K562 (cell line): Measurements from ENCODE around the gene SEC61G. TPM values are rescaled to one million over a fixed set of nuclear protein-coding genes. Genes with fewer than 3 reads are reported as not detected.

Experiments
- ATF1 ChIP-seq, 2 experiments: fragments of 450-650 bp in 1 of 2; IDR thresholded peaks; 2 replicates each; pipeline ENCODE4 v1.6.1; 2016; ENCODE audit warnings: missing compliant biosample characterization in 1 of 2, missing genetic modification characterization in 1 of 2
- FOSL1 ChIP-seq: fragments of 200-800 bp; sonication (Bioruptor generic); conservative IDR thresholded peaks from 2 replicates; pipeline ENCODE4 v1.6.1; 2016; ENCODE audit warnings: missing genetic modification characterization, missing compliant biosample characterization
- NFRKB ChIP-seq: fragments of 450-650 bp; IDR thresholded peaks from 2 replicates; pipeline ENCODE4 v1.6.1; 2016; ENCODE audit warnings: low read depth
- RAD21 ChIP-seq, 2 experiments: fragments of 250-450 bp in 1 of 2; fragments of 450-650 bp in 1 of 2; sonication (Bioruptor Pico) in 1 of 2; formaldehyde crosslinking in 1 of 2; IDR thresholded peaks in 1 of 2; conservative IDR thresholded peaks in 1 of 2; 2 replicates each; pipeline versions ENCODE4 v1.4.0 to v1.8.0; 2020 to 2022; ENCODE audit warnings: mild to moderate bottlenecking in 2 of 2, moderate library complexity in 1 of 2
- ZNF224 ChIP-seq: sonication (generic); formaldehyde crosslinking; IDR thresholded peaks from 2 replicates; pipeline ENCODE4 v1.8.0; 2022; ENCODE audit warnings: mild to moderate bottlenecking, missing genetic modification reagents
- polyA plus RNA-seq, 8 experiments: library from polyadenylated mRNA; depleted of rRNA in 4 of 8; stranded (reverse) in 5 of 8; unstranded in 3 of 8; fragments of >200 nt; fragmentation: Nextera tagmentation in 2 of 8; fragmentation: Illumina TruSeq in 1 of 8; extraction: Ambion mirVana in 2 of 8; extraction: Trizol in 1 of 8; gene quantifications; 2 replicates each; pipeline versions ENCODE4 v1.2.1 to v1.2.3, GENCODE V29; 2011 to 2014; ENCODE audit warnings: inconsistent platforms in 1 of 8, missing spikeins in 1 of 8
- total RNA-seq, 7 experiments: library from RNA; depleted of rRNA in 6 of 7; stranded (reverse); fragments of >200 nt in 6 of 7; fragmentation: Illumina TruSeq in 2 of 7; extraction: Trizol in 2 of 7; gene quantifications; 2 replicates each; pipeline versions ENCODE4 v1.2.1 to v1.2.3, GENCODE V29; 2011 to 2021; ENCODE audit warnings: low replicate concordance in 1 of 7
- TF ChIP-seq, protein P1 (sequence below): fragments of 450-650 bp; IDR thresholded peaks from 2 replicates; pipeline ENCODE4 v1.6.1; 2016; ENCODE audit warnings: mild to moderate bottlenecking, moderate library complexity
- TF ChIP-seq, protein P2 (sequence below): sonication (generic); formaldehyde crosslinking; IDR thresholded peaks from 2 replicates; pipeline ENCODE4 v1.8.0; 2022; ENCODE audit warnings: mild to moderate bottlenecking, missing genetic modification reagents
- TF ChIP-seq, protein P3 (sequence below): sonication (generic); formaldehyde crosslinking; IDR thresholded peaks from 2 replicates; pipeline ENCODE4 v1.5.0; 2020; ENCODE audit warnings: missing genetic modification reagents
- TF ChIP-seq, protein P4 (sequence below): fragments of 450-650 bp; formaldehyde crosslinking; IDR thresholded peaks from 2 replicates; pipeline ENCODE4 v1.4.0; 2022; ENCODE audit warnings: missing genetic modification characterization

SEC61G gene
- total and polyA plus RNA-seq, 9 of the 15 experiments (the other 6 are each of a cell fraction or from before 2014, with no cell fraction given) = 138 to 565 (median 223) TPM

DNA sequence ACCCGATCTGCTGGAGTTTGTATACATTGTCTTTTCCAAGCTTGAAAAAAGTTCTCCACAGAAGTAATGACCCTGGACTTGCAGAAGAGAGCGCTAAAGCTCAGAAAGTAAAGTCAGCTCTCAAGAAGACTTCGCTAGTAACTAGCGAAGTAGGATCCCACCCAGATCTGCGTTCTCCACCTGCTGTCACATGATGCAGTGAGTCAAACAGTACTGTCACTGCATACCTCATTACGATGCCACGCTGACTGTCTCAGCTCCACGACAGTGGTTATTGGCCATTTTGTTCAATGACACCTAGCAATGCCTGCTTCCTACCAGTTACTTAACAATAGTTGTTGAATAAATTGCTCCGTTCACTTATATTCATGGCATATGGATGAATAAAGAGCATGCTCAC lies 29.7 kb upstream of the SEC61G start (continued):
- TF ChIP-seq, protein P1, sequence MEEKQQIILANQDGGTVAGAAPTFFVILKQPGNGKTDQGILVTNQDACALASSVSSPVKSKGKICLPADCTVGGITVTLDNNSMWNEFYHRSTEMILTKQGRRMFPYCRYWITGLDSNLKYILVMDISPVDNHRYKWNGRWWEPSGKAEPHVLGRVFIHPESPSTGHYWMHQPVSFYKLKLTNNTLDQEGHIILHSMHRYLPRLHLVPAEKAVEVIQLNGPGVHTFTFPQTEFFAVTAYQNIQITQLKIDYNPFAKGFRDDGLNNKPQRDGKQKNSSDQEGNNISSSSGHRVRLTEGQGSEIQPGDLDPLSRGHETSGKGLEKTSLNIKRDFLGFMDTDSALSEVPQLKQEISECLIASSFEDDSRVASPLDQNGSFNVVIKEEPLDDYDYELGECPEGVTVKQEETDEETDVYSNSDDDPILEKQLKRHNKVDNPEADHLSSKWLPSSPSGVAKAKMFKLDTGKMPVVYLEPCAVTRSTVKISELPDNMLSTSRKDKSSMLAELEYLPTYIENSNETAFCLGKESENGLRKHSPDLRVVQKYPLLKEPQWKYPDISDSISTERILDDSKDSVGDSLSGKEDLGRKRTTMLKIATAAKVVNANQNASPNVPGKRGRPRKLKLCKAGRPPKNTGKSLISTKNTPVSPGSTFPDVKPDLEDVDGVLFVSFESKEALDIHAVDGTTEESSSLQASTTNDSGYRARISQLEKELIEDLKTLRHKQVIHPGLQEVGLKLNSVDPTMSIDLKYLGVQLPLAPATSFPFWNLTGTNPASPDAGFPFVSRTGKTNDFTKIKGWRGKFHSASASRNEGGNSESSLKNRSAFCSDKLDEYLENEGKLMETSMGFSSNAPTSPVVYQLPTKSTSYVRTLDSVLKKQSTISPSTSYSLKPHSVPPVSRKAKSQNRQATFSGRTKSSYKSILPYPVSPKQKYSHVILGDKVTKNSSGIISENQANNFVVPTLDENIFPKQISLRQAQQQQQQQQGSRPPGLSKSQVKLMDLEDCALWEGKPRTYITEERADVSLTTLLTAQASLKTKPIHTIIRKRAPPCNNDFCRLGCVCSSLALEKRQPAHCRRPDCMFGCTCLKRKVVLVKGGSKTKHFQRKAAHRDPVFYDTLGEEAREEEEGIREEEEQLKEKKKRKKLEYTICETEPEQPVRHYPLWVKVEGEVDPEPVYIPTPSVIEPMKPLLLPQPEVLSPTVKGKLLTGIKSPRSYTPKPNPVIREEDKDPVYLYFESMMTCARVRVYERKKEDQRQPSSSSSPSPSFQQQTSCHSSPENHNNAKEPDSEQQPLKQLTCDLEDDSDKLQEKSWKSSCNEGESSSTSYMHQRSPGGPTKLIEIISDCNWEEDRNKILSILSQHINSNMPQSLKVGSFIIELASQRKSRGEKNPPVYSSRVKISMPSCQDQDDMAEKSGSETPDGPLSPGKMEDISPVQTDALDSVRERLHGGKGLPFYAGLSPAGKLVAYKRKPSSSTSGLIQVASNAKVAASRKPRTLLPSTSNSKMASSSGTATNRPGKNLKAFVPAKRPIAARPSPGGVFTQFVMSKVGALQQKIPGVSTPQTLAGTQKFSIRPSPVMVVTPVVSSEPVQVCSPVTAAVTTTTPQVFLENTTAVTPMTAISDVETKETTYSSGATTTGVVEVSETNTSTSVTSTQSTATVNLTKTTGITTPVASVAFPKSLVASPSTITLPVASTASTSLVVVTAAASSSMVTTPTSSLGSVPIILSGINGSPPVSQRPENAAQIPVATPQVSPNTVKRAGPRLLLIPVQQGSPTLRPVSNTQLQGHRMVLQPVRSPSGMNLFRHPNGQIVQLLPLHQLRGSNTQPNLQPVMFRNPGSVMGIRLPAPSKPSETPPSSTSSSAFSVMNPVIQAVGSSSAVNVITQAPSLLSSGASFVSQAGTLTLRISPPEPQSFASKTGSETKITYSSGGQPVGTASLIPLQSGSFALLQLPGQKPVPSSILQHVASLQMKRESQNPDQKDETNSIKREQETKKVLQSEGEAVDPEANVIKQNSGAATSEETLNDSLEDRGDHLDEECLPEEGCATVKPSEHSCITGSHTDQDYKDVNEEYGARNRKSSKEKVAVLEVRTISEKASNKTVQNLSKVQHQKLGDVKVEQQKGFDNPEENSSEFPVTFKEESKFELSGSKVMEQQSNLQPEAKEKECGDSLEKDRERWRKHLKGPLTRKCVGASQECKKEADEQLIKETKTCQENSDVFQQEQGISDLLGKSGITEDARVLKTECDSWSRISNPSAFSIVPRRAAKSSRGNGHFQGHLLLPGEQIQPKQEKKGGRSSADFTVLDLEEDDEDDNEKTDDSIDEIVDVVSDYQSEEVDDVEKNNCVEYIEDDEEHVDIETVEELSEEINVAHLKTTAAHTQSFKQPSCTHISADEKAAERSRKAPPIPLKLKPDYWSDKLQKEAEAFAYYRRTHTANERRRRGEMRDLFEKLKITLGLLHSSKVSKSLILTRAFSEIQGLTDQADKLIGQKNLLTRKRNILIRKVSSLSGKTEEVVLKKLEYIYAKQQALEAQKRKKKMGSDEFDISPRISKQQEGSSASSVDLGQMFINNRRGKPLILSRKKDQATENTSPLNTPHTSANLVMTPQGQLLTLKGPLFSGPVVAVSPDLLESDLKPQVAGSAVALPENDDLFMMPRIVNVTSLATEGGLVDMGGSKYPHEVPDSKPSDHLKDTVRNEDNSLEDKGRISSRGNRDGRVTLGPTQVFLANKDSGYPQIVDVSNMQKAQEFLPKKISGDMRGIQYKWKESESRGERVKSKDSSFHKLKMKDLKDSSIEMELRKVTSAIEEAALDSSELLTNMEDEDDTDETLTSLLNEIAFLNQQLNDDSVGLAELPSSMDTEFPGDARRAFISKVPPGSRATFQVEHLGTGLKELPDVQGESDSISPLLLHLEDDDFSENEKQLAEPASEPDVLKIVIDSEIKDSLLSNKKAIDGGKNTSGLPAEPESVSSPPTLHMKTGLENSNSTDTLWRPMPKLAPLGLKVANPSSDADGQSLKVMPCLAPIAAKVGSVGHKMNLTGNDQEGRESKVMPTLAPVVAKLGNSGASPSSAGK = 0 out of 2 replicates have a peak, but pooled peaks have one; percentile 32
- no peak for TF ChIP-seq NFRKB
- TF ChIP-seq, protein P2, sequence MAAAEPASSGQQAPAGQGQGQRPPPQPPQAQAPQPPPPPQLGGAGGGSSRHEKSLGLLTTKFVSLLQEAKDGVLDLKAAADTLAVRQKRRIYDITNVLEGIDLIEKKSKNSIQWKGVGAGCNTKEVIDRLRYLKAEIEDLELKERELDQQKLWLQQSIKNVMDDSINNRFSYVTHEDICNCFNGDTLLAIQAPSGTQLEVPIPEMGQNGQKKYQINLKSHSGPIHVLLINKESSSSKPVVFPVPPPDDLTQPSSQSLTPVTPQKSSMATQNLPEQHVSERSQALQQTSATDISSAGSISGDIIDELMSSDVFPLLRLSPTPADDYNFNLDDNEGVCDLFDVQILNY (CRISPR knock-in tag) = no peak
- TF ChIP-seq, protein P3, sequence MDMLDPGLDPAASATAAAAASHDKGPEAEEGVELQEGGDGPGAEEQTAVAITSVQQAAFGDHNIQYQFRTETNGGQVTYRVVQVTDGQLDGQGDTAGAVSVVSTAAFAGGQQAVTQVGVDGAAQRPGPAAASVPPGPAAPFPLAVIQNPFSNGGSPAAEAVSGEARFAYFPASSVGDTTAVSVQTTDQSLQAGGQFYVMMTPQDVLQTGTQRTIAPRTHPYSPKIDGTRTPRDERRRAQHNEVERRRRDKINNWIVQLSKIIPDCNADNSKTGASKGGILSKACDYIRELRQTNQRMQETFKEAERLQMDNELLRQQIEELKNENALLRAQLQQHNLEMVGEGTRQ (CRISPR knock-in tag) = peak; percentile 69
- no peak for TF ChIP-seq ATF1 (CRISPR knock-in tag; IDR thresholded peaks at IDR 0.05)
- TF ChIP-seq ATF1 (tag; IDR thresholded peaks at IDR 0.05) = peak; percentile 37; the same call in 1 of the 2 replicates
- TF ChIP-seq ZNF224 = no peak
- TF ChIP-seq RAD21 (CRISPR knock-in tag; conservative IDR thresholded peaks at IDR 0.05 in 1 of 2, IDR thresholded peaks at IDR 0.05 in 1 of 2) = peak; percentile 47 to 68
- TF ChIP-seq, protein P4, sequence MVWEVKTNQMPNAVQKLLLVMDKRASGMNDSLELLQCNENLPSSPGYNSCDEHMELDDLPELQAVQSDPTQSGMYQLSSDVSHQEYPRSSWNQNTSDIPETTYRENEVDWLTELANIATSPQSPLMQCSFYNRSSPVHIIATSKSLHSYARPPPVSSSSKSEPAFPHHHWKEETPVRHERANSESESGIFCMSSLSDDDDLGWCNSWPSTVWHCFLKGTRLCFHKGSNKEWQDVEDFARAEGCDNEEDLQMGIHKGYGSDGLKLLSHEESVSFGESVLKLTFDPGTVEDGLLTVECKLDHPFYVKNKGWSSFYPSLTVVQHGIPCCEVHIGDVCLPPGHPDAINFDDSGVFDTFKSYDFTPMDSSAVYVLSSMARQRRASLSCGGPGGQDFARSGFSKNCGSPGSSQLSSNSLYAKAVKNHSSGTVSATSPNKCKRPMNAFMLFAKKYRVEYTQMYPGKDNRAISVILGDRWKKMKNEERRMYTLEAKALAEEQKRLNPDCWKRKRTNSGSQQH = no peak
- TF ChIP-seq FOSL1 = peak; percentile 38
